Neural progenitor cell (in vitro differentiated cells): ENCODE results near the gene SWT1.

ENCODE experiments used
- EZH2 ChIP-seq: fragments of 200-600 bp; sonication (generic); IDR thresholded peaks from 2 replicates; pipeline ENCODE4 v1.6.1; 2017; ENCODE audit warnings: antibody characterized with exemption, mild to moderate bottlenecking, moderate library complexity
- EZH2phosphoT487 ChIP-seq: fragments of 200-600 bp; sonication (generic); IDR thresholded peaks from 2 replicates; pipeline ENCODE4 v1.6.1; 2017; ENCODE audit warnings: antibody characterized with exemption
- TF ChIP-seq, protein P1 (sequence below): fragments of 200-600 bp; sonication (generic); IDR thresholded peaks from 2 replicates; pipeline ENCODE4 v1.5.1; 2017; ENCODE audit warnings: antibody characterized with exemption, mild to moderate bottlenecking

DNA sequence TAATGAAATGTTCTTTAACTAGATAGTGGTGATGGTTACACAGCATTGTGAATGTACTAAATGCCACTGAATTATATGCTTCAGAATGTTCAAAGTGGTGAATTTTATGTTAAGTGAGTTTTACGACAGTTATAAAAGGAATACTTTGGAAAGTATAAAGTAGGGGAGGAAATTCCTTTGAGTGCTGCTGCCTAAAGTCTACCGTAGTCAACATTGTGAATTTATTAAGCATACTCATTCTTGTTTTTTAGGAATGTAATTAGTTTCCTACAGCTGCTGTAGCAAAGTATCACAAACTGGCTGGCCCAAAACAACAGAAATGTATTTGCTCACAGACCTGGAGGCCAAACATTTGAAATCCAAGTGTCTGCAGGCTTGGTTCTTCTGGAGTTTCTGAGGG lies 73.0 kb downstream of the SWT1 start:
- TF ChIP-seq, protein P1, sequence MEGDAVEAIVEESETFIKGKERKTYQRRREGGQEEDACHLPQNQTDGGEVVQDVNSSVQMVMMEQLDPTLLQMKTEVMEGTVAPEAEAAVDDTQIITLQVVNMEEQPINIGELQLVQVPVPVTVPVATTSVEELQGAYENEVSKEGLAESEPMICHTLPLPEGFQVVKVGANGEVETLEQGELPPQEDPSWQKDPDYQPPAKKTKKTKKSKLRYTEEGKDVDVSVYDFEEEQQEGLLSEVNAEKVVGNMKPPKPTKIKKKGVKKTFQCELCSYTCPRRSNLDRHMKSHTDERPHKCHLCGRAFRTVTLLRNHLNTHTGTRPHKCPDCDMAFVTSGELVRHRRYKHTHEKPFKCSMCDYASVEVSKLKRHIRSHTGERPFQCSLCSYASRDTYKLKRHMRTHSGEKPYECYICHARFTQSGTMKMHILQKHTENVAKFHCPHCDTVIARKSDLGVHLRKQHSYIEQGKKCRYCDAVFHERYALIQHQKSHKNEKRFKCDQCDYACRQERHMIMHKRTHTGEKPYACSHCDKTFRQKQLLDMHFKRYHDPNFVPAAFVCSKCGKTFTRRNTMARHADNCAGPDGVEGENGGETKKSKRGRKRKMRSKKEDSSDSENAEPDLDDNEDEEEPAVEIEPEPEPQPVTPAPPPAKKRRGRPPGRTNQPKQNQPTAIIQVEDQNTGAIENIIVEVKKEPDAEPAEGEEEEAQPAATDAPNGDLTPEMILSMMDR = no peak
- TF ChIP-seq EZH2 (no peak), EZH2phosphoT487 (no peak)
